A673 (cell line): ENCODE data around the gene TFG.

Source experiments
- CTCF ChIP-seq: fragments of 300-800, 200-600 bp; sonication (generic); conservative IDR thresholded peaks from 2 replicates; pipeline ENCODE4 v1.5.1; 2017; ENCODE audit warnings: low read depth, mild to moderate bottlenecking, antibody characterized with exemption, low read length, moderate library complexity, mixed read lengths
- EZH2 ChIP-seq: fragments of 200-600 bp; sonication (generic); IDR thresholded peaks from 2 replicates; pipeline ENCODE4 v1.6.1; 2017; ENCODE audit warnings: borderline replicate concordance, low read depth, mild to moderate bottlenecking, mixed read lengths, antibody characterized with exemption, low read length; ENCODE audit not compliant: poor library complexity, severe bottlenecking

DNA sequence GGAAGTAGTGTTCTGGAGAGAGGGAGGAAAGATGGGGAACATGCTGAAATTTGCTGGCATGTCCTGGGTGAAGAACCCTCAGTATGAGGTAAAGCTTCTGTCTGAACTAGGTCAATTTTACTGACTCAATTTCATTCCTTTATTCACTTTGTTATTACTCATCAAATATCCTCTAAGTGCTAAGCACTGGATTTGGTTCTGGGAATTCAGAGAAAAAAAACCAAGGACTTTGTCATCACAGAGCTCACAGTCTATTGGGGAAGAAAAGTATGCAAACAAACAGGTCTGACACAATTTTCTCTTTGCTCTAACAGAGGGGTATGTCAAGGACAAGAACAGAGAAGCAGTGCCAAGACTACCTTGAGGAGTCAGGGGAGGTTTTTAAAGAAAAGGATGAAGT lies 68.0 kb downstream of the TFG start:
- no peak for TF ChIP-seq EZH2
- no peak for TF ChIP-seq CTCF
